ENCODE data around the gene CD2.

DNA sequence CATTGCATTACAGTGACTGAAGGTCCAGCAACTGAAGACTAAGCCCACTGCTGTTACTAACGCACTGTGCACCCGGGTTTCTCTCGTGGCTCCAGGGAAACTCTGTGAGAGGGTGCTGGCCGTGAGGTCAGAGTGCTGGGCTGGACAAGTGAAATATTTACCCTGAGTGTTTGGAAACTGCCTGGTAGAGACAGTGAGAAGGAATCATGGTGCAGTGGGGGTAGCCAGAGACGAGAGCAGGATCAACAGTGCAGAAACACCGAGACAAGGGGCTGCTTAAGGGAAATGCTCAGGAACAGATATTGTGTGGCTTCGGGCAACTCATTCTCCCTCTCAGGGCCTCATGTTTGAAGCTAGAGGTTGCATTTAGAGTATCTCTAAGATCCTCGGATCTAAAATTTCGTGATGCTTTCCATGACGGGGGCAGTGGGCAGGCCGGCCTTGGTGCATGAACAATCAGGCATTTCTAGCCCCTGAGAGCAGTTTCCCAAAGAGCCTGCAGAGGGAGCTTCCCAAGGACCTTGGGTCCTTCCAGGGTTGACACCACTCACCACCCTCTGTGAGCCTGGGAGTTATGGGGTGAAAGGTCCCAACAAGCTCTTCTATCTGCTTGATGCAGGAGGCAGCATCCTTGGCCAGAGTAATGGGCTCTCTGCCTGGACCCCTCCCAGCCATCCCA is 9.7 kb downstream of the CD2 start:
- TF ChIP-seq, protein P1, sequence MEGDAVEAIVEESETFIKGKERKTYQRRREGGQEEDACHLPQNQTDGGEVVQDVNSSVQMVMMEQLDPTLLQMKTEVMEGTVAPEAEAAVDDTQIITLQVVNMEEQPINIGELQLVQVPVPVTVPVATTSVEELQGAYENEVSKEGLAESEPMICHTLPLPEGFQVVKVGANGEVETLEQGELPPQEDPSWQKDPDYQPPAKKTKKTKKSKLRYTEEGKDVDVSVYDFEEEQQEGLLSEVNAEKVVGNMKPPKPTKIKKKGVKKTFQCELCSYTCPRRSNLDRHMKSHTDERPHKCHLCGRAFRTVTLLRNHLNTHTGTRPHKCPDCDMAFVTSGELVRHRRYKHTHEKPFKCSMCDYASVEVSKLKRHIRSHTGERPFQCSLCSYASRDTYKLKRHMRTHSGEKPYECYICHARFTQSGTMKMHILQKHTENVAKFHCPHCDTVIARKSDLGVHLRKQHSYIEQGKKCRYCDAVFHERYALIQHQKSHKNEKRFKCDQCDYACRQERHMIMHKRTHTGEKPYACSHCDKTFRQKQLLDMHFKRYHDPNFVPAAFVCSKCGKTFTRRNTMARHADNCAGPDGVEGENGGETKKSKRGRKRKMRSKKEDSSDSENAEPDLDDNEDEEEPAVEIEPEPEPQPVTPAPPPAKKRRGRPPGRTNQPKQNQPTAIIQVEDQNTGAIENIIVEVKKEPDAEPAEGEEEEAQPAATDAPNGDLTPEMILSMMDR (conservative IDR thresholded peaks at IDR 0.05), result peak; percentile 60
- TF ChIP-seq ZFX (IDR thresholded peaks at IDR 0.05), result no peak

Measured in C4-2B (cell line).